H9 (cell line): ENCODE results near the gene AADAT. TPM values are rescaled to one million over a fixed set of nuclear protein-coding genes. Genes with fewer than 3 reads are reported as not detected.

Experiments
- DNase-seq: peaks from one replicate; pipeline ENCODE4 v3.0.0-alpha.2; 2017
- H2AFZ ChIP-seq: one replicate; pipeline ENCODE4 v1.6.1; 2013; ENCODE audit warnings: mild to moderate bottlenecking, low read length, control low read depth, moderate library complexity
- H2AK5ac ChIP-seq: 2 replicates; pipeline ENCODE4 v1.6.1; 2013; ENCODE audit warnings: low read length, control low read depth, mixed read lengths; ENCODE audit not compliant: insufficient read length
- H2BK120ac ChIP-seq: one replicate; pipeline ENCODE4 v1.6.1; 2013; ENCODE audit warnings: low read depth, mild to moderate bottlenecking, low read length, control low read depth, inconsistent platforms; ENCODE audit not compliant: poor library complexity, severe bottlenecking
- H2BK12ac ChIP-seq: 2 replicates; pipeline ENCODE4 v1.6.1; 2013; ENCODE audit warnings: low read length, control low read depth, mixed read lengths, low read depth; ENCODE audit not compliant: insufficient read length
- H2BK15ac ChIP-seq: 2 replicates; pipeline ENCODE4 v1.6.1; 2013; ENCODE audit warnings: low read depth, low read length, control low read depth
- H2BK20ac ChIP-seq: one replicate; pipeline ENCODE4 v1.6.1; 2013; ENCODE audit warnings: low read depth, mild to moderate bottlenecking, low read length, control low read depth, inconsistent platforms; ENCODE audit not compliant: poor library complexity, severe bottlenecking
- H2BK5ac ChIP-seq: 2 replicates; pipeline ENCODE4 v1.6.1; 2013; ENCODE audit warnings: low read length, control low read depth, mixed read lengths; ENCODE audit not compliant: insufficient read length
- H3K14ac ChIP-seq: 2 replicates; pipeline ENCODE4 v1.6.1; 2013; ENCODE audit warnings: low read length, control low read depth; ENCODE audit not compliant: insufficient read depth
- H3K18ac ChIP-seq: 2 replicates; pipeline ENCODE4 v1.6.1; 2013; ENCODE audit warnings: low read depth, mild to moderate bottlenecking, mixed read lengths, low read length, control low read depth; ENCODE audit not compliant: insufficient read length
- H3K23ac ChIP-seq: 2 replicates; pipeline ENCODE4 v1.6.1; 2013; ENCODE audit warnings: low read length, control low read depth, mixed read lengths, low read depth; ENCODE audit not compliant: insufficient read length
- H3K23me2 ChIP-seq: 2 replicates; pipeline ENCODE4 v1.6.1; 2013; ENCODE audit warnings: low read depth, mild to moderate bottlenecking, mixed read lengths, low read length, control low read depth; ENCODE audit not compliant: insufficient read length, poor library complexity, severe bottlenecking
- H3K27ac ChIP-seq: 2 replicates; pipeline ENCODE4 v1.5.1; 2013; ENCODE audit warnings: low read length, control low read depth, mixed read lengths, low read depth; ENCODE audit not compliant: insufficient read length
- H3K27me3 ChIP-seq: 2 replicates; pipeline ENCODE4 v1.6.1; 2013; ENCODE audit warnings: low read length, control low read depth, inconsistent platforms; ENCODE audit not compliant: insufficient read depth
- H3K4ac ChIP-seq: 2 replicates; pipeline ENCODE4 v1.6.1; 2013; ENCODE audit warnings: low read depth, mild to moderate bottlenecking, control low read depth, inconsistent platforms, low read length, moderate library complexity
- H3K4me1 ChIP-seq: 2 replicates; pipeline ENCODE4 v1.6.1; 2013; ENCODE audit warnings: low read length, control low read depth, inconsistent platforms; ENCODE audit not compliant: insufficient read depth
- H3K4me2 ChIP-seq: 2 replicates; pipeline ENCODE4 v1.6.1; 2013; ENCODE audit warnings: low read length, control low read depth, mixed read lengths; ENCODE audit not compliant: insufficient read length, insufficient read depth
- H3K56ac ChIP-seq: 2 replicates; pipeline ENCODE4 v1.6.1; 2013; ENCODE audit warnings: low read depth, mild to moderate bottlenecking, mixed read lengths, low read length, control low read depth; ENCODE audit not compliant: insufficient read length
- H3K79me1 ChIP-seq: 2 replicates; pipeline ENCODE4 v1.6.1; 2013; ENCODE audit warnings: low read depth, mild to moderate bottlenecking, moderate library complexity, low read length, control low read depth, inconsistent platforms; ENCODE audit not compliant: insufficient read depth, poor library complexity, severe bottlenecking
- H3K79me2 ChIP-seq: 2 replicates; pipeline ENCODE4 v1.6.1; 2013; ENCODE audit warnings: low read length, control low read depth, inconsistent platforms; ENCODE audit not compliant: insufficient read depth
- H3K9ac ChIP-seq: 2 replicates; pipeline ENCODE4 v1.6.1; 2013; ENCODE audit warnings: low read length, control low read depth, mixed read lengths; ENCODE audit not compliant: insufficient read length; ENCODE audit errors: extremely low read depth
- H3K9me3 ChIP-seq: one replicate; pipeline ENCODE4 v1.6.1; 2013; ENCODE audit warnings: low read depth, low read length, inconsistent platforms; ENCODE audit not compliant: control insufficient read depth
- H3T11ph ChIP-seq: one replicate; pipeline ENCODE4 v1.6.1; 2013; ENCODE audit warnings: mild to moderate bottlenecking, low read length, control low read depth, inconsistent platforms
- H4K20me1 ChIP-seq: one replicate; pipeline ENCODE4 v1.6.1; 2013; ENCODE audit not compliant: control insufficient read depth, insufficient read length, insufficient read depth
- H4K5ac ChIP-seq: 2 replicates; pipeline ENCODE4 v1.6.1; 2013; ENCODE audit warnings: low read depth, mild to moderate bottlenecking, mixed read lengths, low read length, control low read depth; ENCODE audit not compliant: insufficient read length
- H4K8ac ChIP-seq: replicated peaks from 2 replicates; pipeline ENCODE4 v1.6.1; 2013; ENCODE audit warnings: low read length, control low read depth, mixed read lengths, low read depth; ENCODE audit not compliant: insufficient read length
- H4K91ac ChIP-seq: 2 replicates; pipeline ENCODE4 v1.6.1; 2013; ENCODE audit warnings: low read depth, mild to moderate bottlenecking, moderate library complexity, mixed read lengths, low read length, control low read depth; ENCODE audit not compliant: insufficient read length
- H3K27ac Mint-ChIP-seq, 3 experiments: 2 replicates in 2 of 3; 3 replicates in 1 of 3; pipeline ENCODE4 v1.8.0; 2020 to 2021; ENCODE audit warnings: mixed read lengths in 3 of 3, mild to moderate bottlenecking in 1 of 3, moderate library complexity in 1 of 3
- H3K27me3 Mint-ChIP-seq: 2 replicates; pipeline ENCODE4 v1.8.0; 2021; ENCODE audit warnings: low read depth, mild to moderate bottlenecking, moderate library complexity, mixed read lengths
- H3K36me3 Mint-ChIP-seq, 3 experiments: 2 replicates in 2 of 3; 3 replicates in 1 of 3; pipeline ENCODE4 v1.8.0; 2020 to 2021; ENCODE audit warnings: low read depth in 3 of 3, mixed read lengths in 3 of 3; ENCODE audit not compliant: insufficient read depth in 1 of 3
- H3K4me1 Mint-ChIP-seq, 2 experiments: 2 replicates each; pipeline ENCODE4 v1.8.0; 2020; ENCODE audit warnings: mixed read lengths in 2 of 2
- H3K4me3 Mint-ChIP-seq, 2 experiments: 2 replicates in 1 of 2; 3 replicates in 1 of 2; pipeline ENCODE4 v1.8.0; 2020 to 2021; ENCODE audit warnings: mild to moderate bottlenecking in 2 of 2, mixed read lengths in 2 of 2, moderate library complexity in 1 of 2
- H3K9me3 Mint-ChIP-seq, 2 experiments: 2 replicates in 1 of 2; 3 replicates in 1 of 2; pipeline ENCODE4 v1.8.0; 2020; ENCODE audit warnings: mild to moderate bottlenecking in 2 of 2, mixed read lengths in 2 of 2, moderate library complexity in 1 of 2
- CTCF ChIP-seq: fragments of 200-600 bp; sonication (generic); conservative IDR thresholded peaks from 3 replicates; pipeline ENCODE4 v1.8.0; 2021; ENCODE audit warnings: antibody characterized with exemption, mild to moderate bottlenecking
- WGBS: extraction: QIAGEN DNeasy Blood & Tissue Kit; methylation state at CpG from one replicate; pipeline ENCODE4 v1.1.7; 2013; ENCODE audit warnings: missing lambda C conversion rate, low lambda C conversion rate, mixed read lengths; ENCODE audit not compliant: insufficient read length; ENCODE audit errors: extremely low coverage; 5-methylcytosine and 5-hydroxymethylcytosine counted together
- total RNA-seq: library from RNA; stranded (reverse); gene quantifications from 2 replicates; pipeline ENCODE4 v1.2.1, GENCODE V29; 2021

The AADAT gene
- total RNA-seq, 1 experiment from 2014 or later = 14.1 TPM

- Histone ChIP-seq H3K14ac (0 out of 2 replicates have a peak overlapping the region, but pooled peaks have one; percentile 39), H2BK120ac (no peak overlapping the region), H4K91ac (no peak overlapping the region), H3K4me2 (peak overlapping the region; percentile 72), H4K20me1 (no peaks in the 10 kb centered on the region), H3K4me1 (no peaks in the 10 kb centered on the region), H3T11ph (no peak overlapping the region), H4K5ac (no peak overlapping the region), H3K79me1 (no peaks in the 10 kb centered on the region), H3K9ac (no peak overlapping the region), H3K27me3 (peaks cover 3% of the 10 kb centered on the region; the same call in 1 of the 2 replicates), H2BK20ac (no peak overlapping the region), H2BK12ac (no peak overlapping the region), H2AK5ac (no peak overlapping the region), H3K4ac (no peak overlapping the region), H2BK15ac (no peak overlapping the region), H3K9me3 (no peaks in the 10 kb centered on the region), H3K27ac (no peak overlapping the region), H3K23me2 (peaks cover 13% of the 10 kb centered on the region), H2BK5ac (no peak overlapping the region), H3K23ac (no peak overlapping the region), H3K56ac (no peak overlapping the region), H3K79me2 (no peaks in the 10 kb centered on the region), H3K18ac (no peak overlapping the region), H2AFZ (peak overlapping the region; percentile 46), H4K8ac (no peak overlapping the region)
- peak overlapping the region in 1 of 3 experiments; percentile 27; a peak in 1 of 7 replicates for H3K27ac Mint-ChIP-seq
- DNase-seq = peak; percentile 92
- H3K9me3 Mint-ChIP-seq = peaks cover 4 to 10% of the 10 kb centered on the region in 2 experiments; a peak in 3 of 5 replicates
- TF ChIP-seq CTCF = no peak
- H3K27me3 Mint-ChIP-seq = peaks cover 49% of the 10 kb centered on the region
- WGBS = no CpG with 5 or more reads among the region's 37 CpGs
- no peaks in the 10 kb centered on the region; a peak in 2 of 7 replicates for H3K36me3 Mint-ChIP-seq
- peak overlapping the region; percentile 83 to 91 for H3K4me3 Mint-ChIP-seq
- peaks cover 14 to 16% of the 10 kb centered on the region in 2 experiments for H3K4me1 Mint-ChIP-seq
These were observed 62.5 kb downstream of the AADAT start for GRCh38 chr4:170027181-170027829.
